HEK293T (cell line): ENCODE measurements around the gene HDAC9.

Experiments used
- CTCF ChIA-PET: fragments of 350-600 bp; formaldehyde crosslinking; extraction: SDS; loops from one replicate; lab custom pipeline; 2021; ENCODE audit warnings: antibody characterized with exemption, inconsistent platforms; lab: Yijun Ruan, JAX
- POLR2A ChIA-PET: fragments of 350-600 bp; formaldehyde crosslinking; extraction: SDS; loops from one replicate; lab custom pipeline; 2020; ENCODE audit warnings: antibody characterized with exemption, inconsistent platforms; lab: Yijun Ruan, JAX
- DNase-seq: peaks from one replicate; pipeline ENCODE4 v3.0.0; 2012; ENCODE audit warnings: mixed read lengths; ENCODE audit errors: extremely low spot score
- ARNT ChIP-seq: fragments of 450-650 bp; IDR thresholded peaks from 2 replicates; pipeline ENCODE4 v1.6.1; 2017; ENCODE audit warnings: mild to moderate bottlenecking
- BHLHE40 ChIP-seq: fragments of 450-650 bp; IDR thresholded peaks from 2 replicates; pipeline ENCODE4 v1.6.1; 2016; ENCODE audit warnings: mild to moderate bottlenecking, moderate library complexity, borderline replicate concordance
- CTBP1 ChIP-seq: fragments of 450-650 bp; IDR thresholded peaks from 2 replicates; pipeline ENCODE4 v1.6.1; 2016; ENCODE audit warnings: borderline replicate concordance
- ELF4 ChIP-seq: fragments of 450-650 bp; IDR thresholded peaks from 2 replicates; pipeline ENCODE4 v1.6.1; 2017; ENCODE audit warnings: antibody characterized with exemption
- FOXA1 ChIP-seq: fragments of 450-650 bp; IDR thresholded peaks from 2 replicates; pipeline ENCODE4 v1.6.1; 2016; ENCODE audit warnings: mild to moderate bottlenecking
- FOXK2 ChIP-seq: fragments of 450-650 bp; IDR thresholded peaks from 2 replicates; pipeline ENCODE4 v1.6.1; 2016; ENCODE audit warnings: mild to moderate bottlenecking
- FOXM1 ChIP-seq: fragments of 450-650 bp; IDR thresholded peaks from 2 replicates; pipeline ENCODE4 v1.6.1; 2017; ENCODE audit warnings: mild to moderate bottlenecking, borderline replicate concordance
- HDGF ChIP-seq: fragments of 450-650 bp; IDR thresholded peaks from 2 replicates; pipeline ENCODE4 v1.6.1; 2017; ENCODE audit warnings: antibody characterized with exemption, borderline replicate concordance
- L3MBTL2 ChIP-seq: fragments of 450-650 bp; conservative IDR thresholded peaks from 2 replicates; pipeline ENCODE4 v1.6.1; 2016; ENCODE audit warnings: mild to moderate bottlenecking
- LEF1 ChIP-seq: fragments of 450-650 bp; IDR thresholded peaks from 2 replicates; pipeline ENCODE4 v1.6.1; 2017; ENCODE audit warnings: mild to moderate bottlenecking, borderline replicate concordance
- NFRKB ChIP-seq: fragments of 450-650 bp; IDR thresholded peaks from 2 replicates; pipeline ENCODE4 v1.6.1; 2016; ENCODE audit warnings: mild to moderate bottlenecking, moderate library complexity
- PKNOX1 ChIP-seq: fragments of 450-650 bp; IDR thresholded peaks from 2 replicates; pipeline ENCODE4 v1.6.1; 2016
- SP1 ChIP-seq: fragments of 450-650 bp; IDR thresholded peaks from 2 replicates; pipeline ENCODE4 v1.6.1; 2017
- SUZ12 ChIP-seq: fragments of 450-650 bp; IDR thresholded peaks from 2 replicates; pipeline ENCODE4 v1.6.1; 2016; ENCODE audit warnings: mild to moderate bottlenecking
- TARDBP ChIP-seq: fragments of 450-650 bp; IDR thresholded peaks from 2 replicates; pipeline ENCODE4 v1.6.1; 2016
- ZNF384 ChIP-seq: fragments of 450-650 bp; IDR thresholded peaks from 2 replicates; pipeline ENCODE4 v1.6.1; 2016

The HDAC9 gene

GRCh38 chr7:18638594-18639452, 143.3 kb downstream of the HDAC9 start:
- ChIA-PET POLR2A (no interaction called here), CTCF (no interaction called here)
- DNase-seq, result no peak
- TF ChIP-seq ELF4, result no peak

DNA sequence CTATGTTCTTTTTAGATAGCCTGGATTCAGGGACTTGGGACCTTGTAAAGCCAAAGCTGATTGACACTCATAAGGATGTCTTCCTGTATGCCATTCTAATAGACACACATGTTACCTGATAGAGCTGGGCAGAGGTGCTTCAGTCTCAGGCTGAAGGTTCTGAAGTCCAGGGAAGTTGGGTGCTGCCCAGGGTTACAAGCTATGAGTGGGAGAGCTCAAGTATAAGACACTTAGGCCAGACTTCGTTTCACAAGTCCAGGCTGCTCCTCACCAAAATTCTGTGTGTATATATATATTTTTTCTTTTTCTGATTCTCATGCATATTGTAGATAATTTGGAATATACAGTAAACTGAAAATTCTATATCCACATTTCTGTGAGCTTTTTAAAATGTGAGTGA, 144.2 kb downstream of the HDAC9 start:
- POLR2A ChIA-PET, result no interaction called here
- no peak for DNase-seq
- TF ChIP-seq HDGF, result no peak
- no peak for TF ChIP-seq LEF1
- no peak for TF ChIP-seq ARNT
- no peak for TF ChIP-seq ELF4
- no peak for TF ChIP-seq SP1
- no peak for TF ChIP-seq PKNOX1
- TF ChIP-seq CTBP1, result no peak
- no peak for TF ChIP-seq L3MBTL2
- TF ChIP-seq TARDBP, result no peak
- no peak for TF ChIP-seq FOXK2
- TF ChIP-seq SUZ12, result no peak
- TF ChIP-seq BHLHE40, result no peak
- no peak for TF ChIP-seq ZNF384
- no peak for TF ChIP-seq FOXA1
- no peak for TF ChIP-seq NFRKB
- no peak for TF ChIP-seq FOXM1
- CTCF ChIA-PET, result no interaction called here

DNA sequence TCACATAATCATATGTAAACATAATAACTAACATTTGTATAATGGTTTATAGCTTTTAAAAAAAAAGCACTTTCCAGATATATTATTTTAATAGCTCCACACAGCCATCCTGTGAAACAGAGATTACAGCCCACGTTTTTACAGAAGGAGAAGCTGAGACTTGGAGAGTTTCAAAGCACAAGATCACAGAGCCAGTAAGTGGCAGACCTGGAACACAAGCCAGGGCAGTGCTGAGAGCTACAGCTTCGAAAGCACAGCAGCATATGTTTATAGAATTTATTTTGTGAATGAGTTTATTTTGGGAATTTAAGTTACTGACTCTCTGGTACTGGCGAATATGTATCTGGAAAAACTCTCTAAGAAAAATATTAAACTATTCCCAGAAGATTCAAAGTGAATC, 149.4 kb downstream of the HDAC9 start:
- DNase-seq, result no peak
- ChIA-PET CTCF (no interaction called here), POLR2A (no interaction called here)
- no peak for TF ChIP-seq ARNT
- no peak for TF ChIP-seq ZNF384
- TF ChIP-seq ELF4, result no peak
- TF ChIP-seq FOXA1, result no peak
- no peak for TF ChIP-seq CTBP1
- TF ChIP-seq TARDBP, result no peak
- TF ChIP-seq NFRKB, result no peak
- no peak for TF ChIP-seq BHLHE40
- no peak for TF ChIP-seq LEF1
- TF ChIP-seq PKNOX1, result no peak
- no peak for TF ChIP-seq FOXK2
- TF ChIP-seq L3MBTL2, result no peak
- TF ChIP-seq SP1, result no peak
- TF ChIP-seq HDGF, result no peak
- no peak for TF ChIP-seq SUZ12
- TF ChIP-seq FOXM1, result no peak

- no peak for TF ChIP-seq FOXA1
- ChIA-PET CTCF (no interaction called here), POLR2A (no interaction called here)
- no peak for DNase-seq
Observed at GRCh38 chr7:18647582-18647981, 152.0 kb downstream of the HDAC9 start.

DNA sequence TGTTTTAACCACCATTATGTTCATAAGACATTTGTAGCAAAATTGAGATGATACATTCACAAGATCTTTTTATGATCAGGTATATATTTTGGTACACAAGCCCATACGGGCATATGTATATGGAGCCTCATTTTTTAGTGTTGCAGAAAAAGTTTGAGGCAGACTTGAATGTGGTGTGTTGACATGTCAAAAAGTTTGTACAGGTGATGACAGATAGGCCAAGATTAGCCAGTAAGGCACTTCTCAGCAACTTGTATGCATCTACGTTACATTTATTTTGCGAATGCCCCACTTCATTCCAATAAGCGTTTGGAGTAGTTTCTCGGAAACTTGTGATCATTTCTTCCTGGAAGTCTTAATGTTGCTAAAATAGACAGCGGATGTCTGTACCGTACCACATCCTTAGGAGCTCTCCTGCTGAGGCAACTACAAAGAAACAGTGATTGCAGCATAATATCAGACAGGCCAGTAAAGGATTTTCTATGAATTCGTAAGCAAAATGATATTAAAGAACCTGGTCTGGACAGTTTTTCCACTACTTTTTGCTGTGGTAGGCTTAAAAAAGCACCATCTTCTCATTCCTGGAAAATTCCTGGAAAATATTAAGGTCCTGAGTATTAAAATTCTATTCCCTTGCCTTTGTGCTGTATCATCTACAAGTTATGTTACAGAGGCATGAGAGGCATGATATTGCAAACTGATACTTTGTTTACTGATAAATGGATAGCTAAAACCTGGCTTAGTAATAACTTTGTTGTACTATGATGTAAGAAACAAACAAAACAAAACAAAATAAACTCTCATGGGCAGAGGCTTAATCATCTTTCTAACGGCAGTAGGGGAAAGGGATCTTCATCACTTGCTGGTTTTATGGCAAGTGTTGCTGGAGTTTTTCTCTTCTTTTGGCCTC, 153.6 kb downstream of the HDAC9 start:
- ChIA-PET POLR2A (no interaction called here), CTCF (no interaction called here)
- DNase-seq, result no peak
- TF ChIP-seq SUZ12 (no peak), LEF1 (no peak), FOXK2 (no peak), ELF4 (no peak), BHLHE40 (no peak), L3MBTL2 (no peak), PKNOX1 (no peak), FOXM1 (no peak), HDGF (no peak), ZNF384 (no peak), FOXA1 (no peak), CTBP1 (no peak), ARNT (no peak), SP1 (no peak), TARDBP (no peak), NFRKB (no peak)

DNA sequence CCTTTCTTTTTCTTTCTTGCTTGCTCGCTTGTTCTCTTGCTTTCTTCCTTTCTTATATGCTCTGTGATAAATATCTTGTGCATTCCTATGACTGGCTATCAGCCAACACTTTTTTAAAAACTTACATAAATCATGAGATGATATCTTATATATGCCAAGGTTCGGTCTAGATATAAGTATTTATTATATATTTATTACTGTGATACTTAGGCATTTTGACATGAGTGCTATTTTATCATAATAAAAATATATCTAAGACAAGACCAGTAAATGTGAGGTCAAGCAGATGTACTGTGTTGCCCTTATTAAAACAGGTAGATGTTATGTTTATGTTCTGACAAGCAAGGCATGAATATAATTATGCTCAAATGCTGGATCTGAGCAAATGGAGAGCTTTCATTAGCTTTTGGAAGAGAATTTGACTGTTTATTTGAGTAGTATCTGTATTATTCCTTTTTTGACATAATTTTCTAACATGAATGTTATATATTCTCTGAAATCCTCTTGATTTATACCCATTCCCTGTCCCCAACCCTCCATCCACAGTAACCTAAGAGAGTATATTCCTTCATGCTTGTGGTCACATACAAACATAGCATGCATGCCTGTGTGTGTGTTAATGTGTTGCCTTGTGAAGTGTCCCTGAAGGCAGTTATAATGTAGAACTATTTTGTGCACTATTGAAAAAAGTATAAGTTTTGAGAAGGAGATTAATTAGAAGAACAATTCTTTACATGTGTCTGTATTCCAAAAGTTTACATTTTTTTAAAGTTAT, 158.0 kb downstream of the HDAC9 start:
- no peak for DNase-seq
- TF ChIP-seq NFRKB (no peak), ZNF384 (no peak), PKNOX1 (no peak), L3MBTL2 (no peak), BHLHE40 (no peak), SP1 (no peak), LEF1 (no peak), TARDBP (no peak), FOXM1 (no peak), FOXK2 (no peak)
- ChIA-PET CTCF (interaction anchor here (1.4 kb wide), 1 partner anchor 12 kb away, joined by 3 read pairs; no protein-coding TSS in a partner anchor), POLR2A (no interaction called here)
